ENCODE data around the gene SH2D1B. TPM values are rescaled to one million over a fixed set of nuclear protein-coding genes. Genes with fewer than 3 reads are reported as not detected.
A peak's percentile ranks its signal among the peaks of the same experiment; 100 is the strongest.

The SH2D1B gene
- total RNA-seq, 2 experiments from 2014 or later, result not detected

- DNase-seq, result no peak
- POLR2A ChIA-PET, result no interaction called here
Measured at GRCh38 chr1:162397039-162397448, 14.9 kb downstream of the SH2D1B start.

GRCh38 chr1:162396201-162396906, 15.6 kb downstream of the SH2D1B start:
- CTCF ChIA-PET, result no interaction called here
- Mint-ChIP-seq H3K9me3 (no peaks in the 10 kb centered on the region), H3K36me3 (ENCODE audit: low read depth) (no peaks in the 10 kb centered on the region), H3K27me3 (peaks cover 26% of the 10 kb centered on the region), H3K4me3 (no peak overlapping the region), H3K27ac (no peak overlapping the region), H3K4me1 (ENCODE audit: low read depth) (no peaks in the 10 kb centered on the region)
- TF ChIP-seq CTCF (IDR thresholded peaks at IDR 0.05), result no peak
- POLR2A ChIA-PET, result interaction anchor here (0.6 kb wide), 1 partner anchor 20 kb away, joined by 3 read pairs; no protein-coding TSS in a partner anchor
- intact Hi-C loops (cut with micrococcal nuclease), result no loop called here
- DNase-seq (no peak), ATAC-seq (no peak)

More at GRCh38 chr1:162397039-162397448, 14.9 kb downstream of the SH2D1B start:
- CTCF ChIA-PET, result no interaction called here
- no peak for TF ChIP-seq CTCF (IDR thresholded peaks at IDR 0.05)
- H3K27ac Mint-ChIP-seq, result no peak overlapping the region
- H3K4me1 Mint-ChIP-seq (ENCODE audit: low read depth), result no peaks in the 10 kb centered on the region
- no peak overlapping the region for H3K4me3 Mint-ChIP-seq
- H3K9me3 Mint-ChIP-seq, result no peaks in the 10 kb centered on the region
- H3K27me3 Mint-ChIP-seq, result peaks cover 28% of the 10 kb centered on the region
- no peaks in the 10 kb centered on the region for H3K36me3 Mint-ChIP-seq (ENCODE audit: low read depth)
- intact Hi-C loops (cut with micrococcal nuclease), result no loop called here
- ATAC-seq, result no peak

GRCh38 chr1:162391790-162392563, 20.0 kb downstream of the SH2D1B start:
- Mint-ChIP-seq H3K27ac (no peak overlapping the region), H3K27me3 (peaks cover 12% of the 10 kb centered on the region)
- intact Hi-C loops (cut with micrococcal nuclease), result loop anchor here (5.0 kb wide), 1 partner anchor 335 kb away; no protein-coding TSS in a partner anchor

GRCh38 chr1:162390396-162391185, 21.3 kb downstream of the SH2D1B start:
- Mint-ChIP-seq H3K4me3 (no peak overlapping the region), H3K36me3 (ENCODE audit: low read depth) (no peaks in the 10 kb centered on the region), H3K4me1 (ENCODE audit: low read depth) (no peaks in the 10 kb centered on the region), H3K27ac (no peak overlapping the region), H3K9me3 (no peaks in the 10 kb centered on the region), H3K27me3 (peaks cover 7% of the 10 kb centered on the region)
- no peak for DNase-seq
- ChIA-PET POLR2A (interaction anchor here (0.8 kb wide), 1 partner anchor 14 kb away, joined by 3 read pairs; no protein-coding TSS in a partner anchor), CTCF (interaction anchor here (1.0 to 6.0 kb wide), 4 partner anchors 8 to 334 kb away, joined by 3 to 27 read pairs (median 6); no protein-coding TSS in a partner anchor)
- intact Hi-C loops (cut with micrococcal nuclease), result loop anchor here (5.0 kb wide), 1 partner anchor 333 kb away; no protein-coding TSS in a partner anchor
- no peak for ATAC-seq
- TF ChIP-seq CTCF (IDR thresholded peaks at IDR 0.05), result no peak

More at GRCh38 chr1:162391790-162392563, 20.0 kb downstream of the SH2D1B start:
- Mint-ChIP-seq H3K4me3 (no peak overlapping the region), H3K36me3 (ENCODE audit: low read depth) (no peaks in the 10 kb centered on the region), H3K4me1 (ENCODE audit: low read depth) (no peaks in the 10 kb centered on the region), H3K9me3 (no peaks in the 10 kb centered on the region)
- peak; percentile 80 for TF ChIP-seq CTCF (IDR thresholded peaks at IDR 0.05)
- DNase-seq (peak; percentile 22), ATAC-seq (no peak)
- ChIA-PET CTCF (interaction anchor here (1.0 to 6.0 kb wide), 5 partner anchors 9 to 336 kb away, joined by 3 to 27 read pairs (median 5); no protein-coding TSS in a partner anchor), POLR2A (no interaction called here)
